ENCODE results near the gene TRAK2. TPM values are rescaled to one million over a fixed set of nuclear protein-coding genes. Genes with fewer than 3 reads are reported as not detected.

Gene TRAK2
- total and polyA plus RNA-seq, 9 of the 15 experiments (the other 6 are each of a cell fraction or from before 2014, with no cell fraction given) = 3.4 to 10.4 (median 7.3) TPM

- Histone ChIP-seq H3K36me3 (ENCODE audit: control insufficient read depth, insufficient read depth, low read length) (no peaks in the 10 kb centered on the region), H3K4me1 (replicated peaks in 1 of 2; ENCODE audit: control insufficient read depth in 2 of 2, insufficient read depth in 2 of 2, low read length in 2 of 2) (no peaks in the 10 kb centered on the region), H3K9ac (ENCODE audit: insufficient read depth in 1 of 2, low read depth in 2 of 2, low read length in 2 of 2) (no peak overlapping the region), H3K27me3 (ENCODE audit: control insufficient read depth in 2 of 2, insufficient read depth in 2 of 2, low read length in 2 of 2) (no peaks in the 10 kb centered on the region), H4K20me1 (replicated peaks; ENCODE audit: control insufficient read depth, insufficient read depth, low read length) (no peaks in the 10 kb centered on the region), H3K27ac (ENCODE audit: extremely low read depth, low read depth, low read length) (no peak overlapping the region), H3K9me3 (replicated peaks; ENCODE audit: control insufficient read depth, insufficient read depth, low read depth, low read length) (no peaks in the 10 kb centered on the region), H3K9me1 (ENCODE audit: control insufficient read depth, insufficient read depth, low read length) (no peaks in the 10 kb centered on the region), H3K4me2 (ENCODE audit: insufficient read depth, low read length) (no peak overlapping the region), H2AFZ (ENCODE audit: low read depth, low read length) (no peak overlapping the region), H3K4me3 (no peak overlapping the region), H3K79me2 (ENCODE audit: control insufficient read depth, insufficient read depth, low read length) (no peaks in the 10 kb centered on the region)
- BruUV-seq (replicated peaks) = no TSS peak
- CTCF ChIA-PET (ENCODE audit: low intra/inter-chr PET ratio) = no interaction called here
- no peak for ATAC-seq
- POLR2A ChIA-PET = no interaction called here
- no peak for DNase-seq (ENCODE audit: extremely low read depth in 1 of 4, low spot score in 3 of 4)
- 78% methylated on average over 1 of the region's 1 CpG for WGBS (ENCODE audit: insufficient coverage, low coverage, missing lambda C conversion rate)
- in situ Hi-C loops (cut with MboI) = loop anchor here (25.0 kb wide), 1 partner anchor 441 kb away; no protein-coding TSS in a partner anchor
- intact Hi-C loops (cut with micrococcal nuclease) = no loop called here
- FAIRE-seq = no peak
- TF ChIP-seq ZNF561 (CRISPR knock-in tag; conservative IDR thresholded peaks at IDR 0.05) (no peak), ILF3 (IDR thresholded peaks at IDR 0.05; ENCODE audit: borderline replicate concordance) (no peak)
Observed at GRCh38 chr2:201353116-201353515, 98.1 kb downstream of the TRAK2 start.

GRCh38 chr2:201350879-201351278 lies 100.4 kb downstream of the TRAK2 start:
- Histone ChIP-seq H3K4me3 (no peak overlapping the region), H3K4me2 (ENCODE audit: insufficient read depth, low read length) (no peak overlapping the region), H3K9ac (ENCODE audit: insufficient read depth in 1 of 2, low read depth in 2 of 2, low read length in 2 of 2) (no peak overlapping the region), H3K9me3 (replicated peaks; ENCODE audit: control insufficient read depth, insufficient read depth, low read depth, low read length) (no peaks in the 10 kb centered on the region), H3K27ac (ENCODE audit: extremely low read depth, low read depth, low read length) (no peak overlapping the region), H3K9me1 (ENCODE audit: control insufficient read depth, insufficient read depth, low read length) (no peaks in the 10 kb centered on the region), H3K36me3 (ENCODE audit: control insufficient read depth, insufficient read depth, low read length) (no peaks in the 10 kb centered on the region), H3K27me3 (ENCODE audit: control insufficient read depth in 2 of 2, insufficient read depth in 2 of 2, low read length in 2 of 2) (no peaks in the 10 kb centered on the region), H3K79me2 (ENCODE audit: control insufficient read depth, insufficient read depth, low read length) (no peaks in the 10 kb centered on the region), H4K20me1 (replicated peaks; ENCODE audit: control insufficient read depth, insufficient read depth, low read length) (no peaks in the 10 kb centered on the region), H3K4me1 (replicated peaks in 1 of 2; ENCODE audit: control insufficient read depth in 2 of 2, insufficient read depth in 2 of 2, low read length in 2 of 2) (no peaks in the 10 kb centered on the region), H2AFZ (ENCODE audit: low read depth, low read length) (no peak overlapping the region)
- WGBS (ENCODE audit: insufficient coverage, low coverage, missing lambda C conversion rate) = 15% methylated on average over 2 of the region's 4 CpGs
- BruUV-seq (replicated peaks) = no TSS peak
- intact Hi-C loops (cut with micrococcal nuclease) (no loop called here), in situ Hi-C loops (cut with MboI) (loop anchor here (25.0 kb wide), 1 partner anchor 439 kb away; no protein-coding TSS in a partner anchor)
- FAIRE-seq (no peak), ATAC-seq (no peak), DNase-seq (ENCODE audit: extremely low read depth in 1 of 4, low spot score in 3 of 4) (no peak)
- TF ChIP-seq WHSC1 (IDR thresholded peaks at IDR 0.05; ENCODE audit: low read length) = no peak
- TF ChIP-seq ATF1 (CRISPR knock-in tag; IDR thresholded peaks at IDR 0.05) = no peak
- no peak for TF ChIP-seq ATF1 (tag; IDR thresholded peaks at IDR 0.05)
- no peak for TF ChIP-seq E4F1 (CRISPR knock-in tag; IDR thresholded peaks at IDR 0.05; ENCODE audit: borderline replicate concordance)
- POLR2A ChIA-PET = interaction anchor here (1.1 kb wide), 1 partner anchor 12 kb away, joined by 3 read pairs; no protein-coding TSS in a partner anchor
- CTCF ChIA-PET (ENCODE audit: low intra/inter-chr PET ratio) = no interaction called here

All from K562 (cell line).